Neural crest cell (in vitro differentiated cells): ENCODE data around the gene CEP104. TPM values are rescaled to one million over a fixed set of nuclear protein-coding genes. Genes with fewer than 3 reads are reported as not detected.

Experiments
- DNase-seq: peaks from one replicate; pipeline ENCODE4 v3.0.0; 2021; ENCODE audit warnings: low read depth, mixed read lengths, low spot score
- H3K27ac Mint-ChIP-seq: one replicate; pipeline ENCODE4 v1.8.0; 2021; ENCODE audit warnings: mild to moderate bottlenecking, mixed read lengths; ENCODE audit not compliant: unreplicated experiment
- H3K27me3 Mint-ChIP-seq: 2 replicates; pipeline ENCODE4 v1.8.0; 2021; ENCODE audit warnings: low read depth, mild to moderate bottlenecking, mixed read lengths
- H3K36me3 Mint-ChIP-seq: 2 replicates; pipeline ENCODE4 v1.8.0; 2021; ENCODE audit warnings: low read depth, mild to moderate bottlenecking, mixed read lengths
- H3K4me1 Mint-ChIP-seq: 2 replicates; pipeline ENCODE4 v1.8.0; 2021; ENCODE audit warnings: mixed read lengths
- H3K4me3 Mint-ChIP-seq: one replicate; pipeline ENCODE4 v1.8.0; 2021; ENCODE audit warnings: mild to moderate bottlenecking, mixed read lengths
- H3K9me3 Mint-ChIP-seq: 2 replicates; pipeline ENCODE4 v1.8.0; 2021; ENCODE audit warnings: mixed read lengths
- CTCF ChIP-seq: fragments of 200-600 bp; sonication (generic); conservative IDR thresholded peaks from 2 replicates; pipeline ENCODE4 v1.5.0; 2021; ENCODE audit warnings: antibody characterized with exemption, mild to moderate bottlenecking
- total RNA-seq: library from RNA; stranded (reverse); gene quantifications from 2 replicates; pipeline ENCODE4 v1.2.1, GENCODE V29; 2021

Gene CEP104
- total RNA-seq, 1 donor from 2014 or later: 36.2 TPM

- no peak overlapping the region for H3K4me3 Mint-ChIP-seq
- H3K36me3 Mint-ChIP-seq: peaks cover 3% of the 10 kb centered on the region
- no peak for TF ChIP-seq CTCF
- no peak overlapping the region for H3K27ac Mint-ChIP-seq
- H3K4me1 Mint-ChIP-seq: peaks cover 15% of the 10 kb centered on the region
- no peak for DNase-seq
- H3K9me3 Mint-ChIP-seq: no peaks in the 10 kb centered on the region
- no peaks in the 10 kb centered on the region for H3K27me3 Mint-ChIP-seq
These were observed 4.9 kb downstream of the CEP104 start for GRCh38 chr1:3852091-3852490.

GRCh38 chr1:3851292-3851691 lies 5.7 kb downstream of the CEP104 start:
- H3K4me3 Mint-ChIP-seq: no peak overlapping the region
- no peaks in the 10 kb centered on the region for H3K9me3 Mint-ChIP-seq
- no peak for TF ChIP-seq CTCF
- peaks cover 6% of the 10 kb centered on the region for H3K36me3 Mint-ChIP-seq
- peaks cover 13% of the 10 kb centered on the region for H3K4me1 Mint-ChIP-seq
- no peak for DNase-seq
- no peaks in the 10 kb centered on the region for H3K27me3 Mint-ChIP-seq
- no peak overlapping the region for H3K27ac Mint-ChIP-seq

GRCh38 chr1:3850857-3851256 lies 6.2 kb downstream of the CEP104 start:
- no peak for TF ChIP-seq CTCF
- Mint-ChIP-seq H3K9me3 (no peaks in the 10 kb centered on the region), H3K27ac (no peak overlapping the region), H3K27me3 (no peaks in the 10 kb centered on the region), H3K4me3 (no peak overlapping the region), H3K4me1 (peaks cover 8% of the 10 kb centered on the region), H3K36me3 (peaks cover 6% of the 10 kb centered on the region)
- no peak for DNase-seq

- H3K4me3 Mint-ChIP-seq: no peak overlapping the region
- no peak overlapping the region for H3K27ac Mint-ChIP-seq
- DNase-seq: no peak
- TF ChIP-seq CTCF: no peak
- H3K4me1 Mint-ChIP-seq: no peaks in the 10 kb centered on the region
- peaks cover 6% of the 10 kb centered on the region for H3K36me3 Mint-ChIP-seq
- no peaks in the 10 kb centered on the region for H3K27me3 Mint-ChIP-seq
- H3K9me3 Mint-ChIP-seq: no peaks in the 10 kb centered on the region
These were observed 9.9 kb downstream of the CEP104 start for GRCh38 chr1:3847081-3847480.

- peak overlapping the region; percentile 88 for H3K27ac Mint-ChIP-seq
- peaks cover 6% of the 10 kb centered on the region for H3K36me3 Mint-ChIP-seq
- no peak for DNase-seq
- H3K27me3 Mint-ChIP-seq: no peaks in the 10 kb centered on the region
- TF ChIP-seq CTCF: no peak
- no peaks in the 10 kb centered on the region for H3K9me3 Mint-ChIP-seq
- H3K4me1 Mint-ChIP-seq: no peaks in the 10 kb centered on the region
- H3K4me3 Mint-ChIP-seq: no peak overlapping the region
These were observed 10.5 kb downstream of the CEP104 start for GRCh38 chr1:3846541-3846940.

GRCh38 chr1:3842912-3843311 lies 14.1 kb downstream of the CEP104 start:
- no peak for TF ChIP-seq CTCF
- no peaks in the 10 kb centered on the region for H3K9me3 Mint-ChIP-seq
- DNase-seq: no peak
- H3K36me3 Mint-ChIP-seq: peaks cover 16% of the 10 kb centered on the region
- H3K4me1 Mint-ChIP-seq: no peaks in the 10 kb centered on the region
- H3K27ac Mint-ChIP-seq: no peak overlapping the region
- H3K27me3 Mint-ChIP-seq: no peaks in the 10 kb centered on the region
- no peak overlapping the region for H3K4me3 Mint-ChIP-seq
